Suppressor macrophage treated with lipopolysaccharide for 4 hours (primary cell): Measurements from ENCODE around the gene EMID1.
"Not testable (repeated sequence)": the region's sequence is repeated elsewhere in the genome, so short reads cannot be mapped to it uniquely, and the experiment has no call there.

Source experiments
- DNase-seq: peaks from one replicate; pipeline ENCODE4 v3.0.0-alpha.2; 2020

EMID1 gene

DNA sequence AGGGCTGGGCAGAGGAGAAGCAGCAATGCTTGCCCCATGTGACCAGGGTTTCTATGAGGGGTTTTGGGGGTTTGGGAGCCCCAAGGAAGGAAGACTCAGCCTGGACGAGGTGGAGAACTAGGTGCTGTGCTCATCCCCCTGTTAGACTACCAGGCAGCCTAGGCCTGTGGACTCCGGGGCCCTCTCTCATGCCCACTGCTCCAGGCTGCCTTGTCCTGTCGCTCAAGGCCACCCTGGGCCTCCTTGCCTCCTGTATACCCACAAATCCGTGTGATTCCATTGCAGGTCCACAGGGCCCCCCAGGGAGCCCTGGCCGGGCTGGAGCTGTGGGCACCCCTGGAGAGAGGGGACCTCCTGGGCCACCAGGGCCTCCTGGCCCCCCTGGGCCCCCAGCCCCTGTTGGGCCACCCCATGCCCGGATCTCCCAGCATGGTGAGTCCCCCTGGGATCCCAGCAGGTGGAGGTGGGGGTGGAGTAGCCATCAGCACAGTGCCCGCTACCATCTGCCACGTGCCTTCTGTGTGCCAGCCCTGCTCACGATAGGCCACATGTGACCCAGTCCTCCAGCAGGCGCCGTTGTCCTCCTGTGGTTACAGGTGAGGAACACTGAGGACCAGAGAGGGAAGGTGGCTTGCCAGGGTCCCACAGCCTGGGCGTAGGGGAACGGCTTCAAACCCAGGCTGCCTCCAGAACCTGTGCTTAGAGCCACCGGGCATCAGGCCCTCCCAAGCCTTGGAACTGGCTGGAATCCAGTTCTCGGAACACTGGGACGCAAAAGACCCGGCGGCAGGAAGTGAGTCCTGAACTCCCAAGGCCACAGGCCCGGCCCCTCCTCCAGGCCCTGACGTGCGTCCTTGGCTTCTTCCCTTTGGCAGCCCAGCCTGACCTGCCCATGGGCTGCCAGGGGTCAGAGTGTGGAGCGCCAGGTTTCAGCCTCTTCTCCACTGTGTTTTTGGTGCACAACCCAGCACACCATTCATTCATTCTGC, 26.6 kb downstream of the EMID1 start:
- DNase-seq = no peak

DNA sequence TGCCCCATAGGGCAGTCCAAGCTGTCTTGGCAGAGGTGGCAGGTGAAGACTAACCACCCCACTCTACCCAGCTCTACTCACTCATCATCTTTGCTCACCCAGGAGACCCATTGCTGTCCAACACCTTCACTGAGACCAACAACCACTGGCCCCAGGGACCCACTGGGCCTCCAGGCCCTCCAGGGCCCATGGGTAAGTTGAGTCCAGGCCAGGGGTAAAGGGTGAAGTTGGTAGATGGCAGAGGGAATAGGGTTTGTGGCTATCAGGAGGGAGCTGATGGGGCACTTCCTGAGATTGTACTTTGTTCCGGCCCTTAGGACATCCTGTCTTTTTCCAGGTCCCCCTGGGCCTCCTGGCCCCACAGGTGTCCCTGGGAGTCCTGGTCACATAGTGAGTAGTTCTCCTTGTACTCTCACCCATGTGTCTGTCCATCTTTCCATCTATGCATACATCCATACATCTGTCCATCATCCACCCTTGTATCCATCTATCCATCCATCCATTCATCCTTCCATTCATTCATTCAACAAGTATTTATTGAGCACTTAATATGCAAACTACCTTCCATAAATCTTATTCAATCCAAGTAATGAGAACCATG, 27.7 kb downstream of the EMID1 start:
- no peak for DNase-seq

DNA sequence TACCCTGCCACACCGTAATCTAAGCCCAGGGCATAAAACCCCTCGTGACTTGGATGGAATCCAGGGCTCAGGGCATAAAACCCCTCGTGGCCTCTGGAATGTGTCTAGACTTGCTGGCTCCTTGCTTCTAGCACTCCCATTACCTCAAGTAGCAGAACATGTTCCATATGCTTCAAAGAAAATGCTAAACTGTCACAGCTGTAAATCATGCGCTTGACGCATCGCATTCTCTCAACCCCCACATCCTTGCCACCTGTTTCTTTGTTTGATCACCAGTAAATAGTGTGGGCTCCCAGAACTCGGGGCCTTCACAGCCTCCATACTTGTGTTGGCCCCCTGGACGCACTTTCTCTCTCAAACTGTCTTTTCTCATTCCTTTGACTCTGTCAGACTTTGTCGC, 34.8 kb downstream of the EMID1 start:
- not testable (repeated sequence) for DNase-seq

DNA sequence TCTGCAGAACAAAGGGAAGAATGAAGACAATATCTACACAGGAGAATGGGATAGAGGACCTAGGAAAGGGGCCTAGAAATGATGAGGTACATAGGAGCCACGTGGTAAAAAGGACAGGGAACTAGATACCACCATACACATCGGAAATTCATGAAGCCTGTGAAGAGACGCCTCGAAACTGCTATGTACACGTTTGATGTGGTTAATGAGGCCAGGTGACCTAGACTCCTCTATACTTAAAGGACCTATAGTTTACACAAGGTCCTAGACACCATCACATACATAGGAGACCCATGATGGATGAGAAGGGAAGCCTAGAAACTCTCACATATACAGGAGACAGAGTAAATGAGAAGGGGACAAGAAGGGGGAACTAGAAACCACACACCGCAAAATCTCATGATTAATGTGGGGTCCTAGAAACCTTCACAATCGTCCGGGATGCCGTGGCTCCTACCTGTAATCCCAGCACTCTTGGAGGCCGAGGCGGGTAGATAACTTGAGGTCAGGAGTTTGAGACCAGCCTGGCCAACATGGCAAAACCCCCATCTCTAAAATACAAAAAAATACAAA, 38.3 kb downstream of the EMID1 start:
- DNase-seq = no peak

DNA sequence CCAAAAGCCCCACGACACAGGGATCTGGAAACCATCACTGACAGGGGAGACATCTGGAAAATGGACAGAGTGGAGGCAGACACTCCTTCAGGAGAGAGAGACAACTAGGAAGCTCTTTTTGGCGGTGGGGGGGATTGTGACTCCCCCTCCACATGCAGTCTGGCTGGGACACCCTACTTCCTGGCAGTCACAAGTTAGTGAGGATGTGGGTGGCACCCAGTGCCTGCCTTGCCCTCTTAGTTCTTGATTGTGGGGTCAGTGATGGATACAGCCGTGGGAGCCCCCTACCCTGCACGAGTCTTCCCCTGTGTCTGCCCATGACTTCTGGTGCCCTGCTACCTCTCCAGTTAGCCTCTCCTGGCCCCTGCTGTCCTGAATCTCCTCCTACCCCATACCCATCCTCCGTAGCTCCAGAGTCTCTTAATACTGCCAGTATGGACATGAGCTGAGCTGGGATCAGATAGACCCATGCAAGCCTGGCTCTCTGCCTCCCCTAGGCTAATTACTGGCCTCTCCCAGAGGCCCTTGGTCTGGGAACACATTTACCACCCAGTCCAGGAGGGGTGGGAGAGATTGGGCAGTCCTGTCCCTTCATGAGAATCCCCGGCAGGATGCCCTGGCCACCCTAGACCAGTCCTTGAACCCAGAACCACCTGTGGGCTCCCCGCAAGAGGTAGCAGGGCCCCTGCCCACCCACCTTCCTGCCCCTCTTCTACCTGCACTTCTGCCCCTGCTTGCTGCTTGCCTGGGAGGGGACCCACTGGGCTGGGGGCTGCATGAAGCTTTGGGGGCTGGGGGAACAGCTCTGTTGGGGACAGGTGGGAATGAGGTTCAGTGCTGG, 39.3 kb downstream of the EMID1 start:
- no peak for DNase-seq

DNA sequence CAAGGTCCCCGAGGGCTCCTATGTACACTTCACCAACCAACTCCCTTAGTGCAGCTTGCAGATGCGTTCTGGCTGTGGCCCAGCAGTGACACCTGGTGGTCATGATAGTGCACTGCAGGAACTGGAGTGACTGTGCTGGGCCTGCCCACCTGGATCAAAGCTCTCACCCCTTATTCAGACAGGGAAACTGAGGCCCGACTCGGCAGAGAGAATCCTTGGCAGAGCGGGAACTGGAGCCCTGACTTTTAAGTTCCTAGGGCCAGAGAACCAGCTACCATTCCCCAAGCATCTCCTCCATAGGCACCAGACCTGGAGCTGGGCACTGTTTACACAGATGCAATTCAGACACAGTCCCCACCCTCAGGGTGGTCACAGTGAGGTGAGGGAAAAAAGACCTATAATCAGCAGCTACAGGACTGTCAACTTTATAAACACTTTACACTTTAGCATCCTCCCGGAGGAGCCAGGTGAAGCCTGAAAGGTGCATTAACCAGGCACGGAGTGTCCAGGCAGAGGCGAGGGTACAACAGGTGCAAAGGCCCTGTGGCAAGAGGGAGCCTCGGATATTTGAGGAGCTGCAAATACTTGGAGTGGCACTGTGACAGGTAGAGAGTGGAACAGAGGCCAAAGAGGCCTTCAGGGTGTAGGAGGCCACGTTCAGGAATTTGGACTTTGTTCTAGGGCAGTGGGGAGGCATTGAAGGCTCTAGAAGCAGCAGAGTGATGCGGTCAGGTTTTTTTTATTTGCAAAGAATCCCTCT, 40.1 kb downstream of the EMID1 start:
- DNase-seq = peak; percentile 71

DNA sequence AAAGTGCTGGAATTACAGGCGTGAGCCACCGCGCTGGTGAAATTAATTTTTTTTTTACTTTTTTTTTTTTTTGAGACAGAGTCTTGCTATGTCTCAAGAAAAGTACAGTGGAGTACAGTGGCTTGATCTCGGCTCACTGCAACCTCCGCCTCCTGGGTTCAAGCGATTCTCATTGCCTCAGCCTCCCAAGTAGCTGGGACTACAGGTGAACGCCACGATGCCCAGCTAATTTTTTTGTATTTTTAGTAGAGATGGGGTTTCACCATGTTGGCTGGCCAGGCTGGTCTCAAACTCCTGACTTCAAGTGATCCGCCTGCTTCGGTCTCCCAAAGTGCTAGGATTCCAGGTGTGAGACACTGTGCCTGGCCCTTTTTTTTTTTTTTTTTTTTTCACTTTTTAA, 42.2 kb downstream of the EMID1 start:
- not testable (repeated sequence) for DNase-seq

DNA sequence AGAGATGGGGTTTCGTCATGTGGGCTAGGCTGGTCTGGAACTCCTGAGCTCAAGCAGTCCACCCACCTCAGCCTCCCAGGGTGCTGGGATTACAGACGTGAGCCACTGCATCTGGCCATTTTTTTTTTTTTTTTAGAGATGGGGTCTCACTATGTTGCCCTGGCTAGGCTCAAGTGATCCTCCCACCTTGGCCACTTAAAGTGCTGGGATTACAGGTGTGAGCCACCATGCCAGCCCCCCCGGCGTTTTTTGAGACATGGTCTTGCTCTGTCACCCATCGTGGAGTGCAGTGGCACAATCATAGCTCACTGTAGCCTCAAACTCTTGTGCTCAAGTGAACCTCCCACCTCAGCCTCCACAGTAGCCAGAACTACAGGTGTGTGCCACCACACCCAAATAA, 45.6 kb downstream of the EMID1 start:
- no peak for DNase-seq

DNA sequence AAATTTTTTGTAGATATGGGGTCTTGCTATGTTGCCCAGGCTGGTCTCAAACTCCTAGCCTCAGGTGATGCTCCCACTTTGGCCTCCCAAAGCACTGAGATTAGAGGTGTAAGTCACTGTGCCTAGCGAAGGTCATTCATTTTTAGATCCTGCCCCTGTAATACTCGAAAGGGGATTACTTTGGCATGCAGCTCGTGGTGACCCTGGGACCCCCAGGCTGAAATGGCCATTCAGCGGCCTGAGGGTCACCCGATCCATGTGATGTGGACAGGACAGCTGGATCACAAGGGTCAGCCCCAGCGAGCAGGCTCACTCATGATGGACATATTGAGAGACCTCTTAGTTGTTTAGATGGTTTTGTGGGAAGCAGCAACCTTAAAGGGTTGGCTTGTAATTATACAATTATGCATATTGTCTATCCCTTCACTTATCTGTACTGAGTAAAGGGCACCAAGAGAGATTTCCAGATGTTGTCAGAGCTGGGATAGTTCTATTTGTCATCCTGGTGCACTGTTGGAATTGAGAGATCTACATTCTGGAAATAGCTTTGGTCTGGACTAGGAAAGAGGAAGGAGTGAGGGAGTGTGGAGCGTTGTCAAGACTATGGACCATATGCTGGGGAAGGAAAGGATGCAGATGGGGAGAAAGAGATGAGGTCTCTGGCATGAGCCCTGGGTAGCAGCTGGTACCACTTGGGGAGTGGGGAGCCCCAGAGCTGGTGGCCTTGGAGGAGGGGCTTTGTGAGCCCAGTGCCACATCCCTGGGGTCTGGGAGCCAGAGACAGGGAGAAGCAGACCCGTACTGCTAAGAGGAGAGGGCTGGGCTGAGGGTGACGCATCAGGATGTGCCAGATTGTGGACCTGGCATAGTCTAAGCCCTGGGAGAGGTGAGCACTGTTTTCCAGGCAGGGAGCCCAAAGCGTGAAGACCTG, 46.5 kb downstream of the EMID1 start:
- no peak for DNase-seq

DNA sequence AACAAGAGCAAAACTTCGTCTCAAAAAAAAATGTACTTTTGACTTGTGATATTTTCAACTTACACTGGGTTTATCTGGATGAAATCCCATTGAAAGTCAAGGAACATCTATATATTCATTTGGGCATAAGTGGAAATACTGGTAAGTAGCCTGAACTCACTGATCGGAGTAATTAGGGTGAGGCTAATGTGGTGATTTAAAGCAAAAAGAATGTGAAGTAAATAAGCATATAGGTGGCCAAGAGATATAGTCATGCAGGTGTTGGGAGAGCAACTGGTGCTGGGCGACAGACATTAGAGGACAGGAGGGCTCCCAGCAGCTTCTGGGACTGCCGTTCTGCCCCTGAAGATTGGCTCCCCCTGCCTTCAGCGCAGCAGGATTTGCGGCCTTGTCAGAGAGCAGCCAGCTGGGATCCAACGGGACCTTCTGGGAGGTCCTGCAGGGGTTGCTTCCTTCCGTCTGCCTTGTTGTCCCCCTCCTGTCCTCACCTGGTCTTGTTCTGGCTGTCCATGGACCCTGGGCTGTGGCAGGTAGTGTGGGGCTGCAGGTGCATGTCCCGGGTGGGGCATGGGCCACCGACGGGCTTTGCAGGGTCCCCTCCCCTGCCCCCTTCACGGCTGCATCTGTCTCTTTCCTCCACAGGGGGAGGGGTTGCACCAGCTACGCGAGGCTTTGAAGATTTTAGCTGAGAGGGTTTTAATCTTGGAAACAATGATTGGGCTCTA, 48.0 kb downstream of the EMID1 start:
- DNase-seq = no peak

DNA sequence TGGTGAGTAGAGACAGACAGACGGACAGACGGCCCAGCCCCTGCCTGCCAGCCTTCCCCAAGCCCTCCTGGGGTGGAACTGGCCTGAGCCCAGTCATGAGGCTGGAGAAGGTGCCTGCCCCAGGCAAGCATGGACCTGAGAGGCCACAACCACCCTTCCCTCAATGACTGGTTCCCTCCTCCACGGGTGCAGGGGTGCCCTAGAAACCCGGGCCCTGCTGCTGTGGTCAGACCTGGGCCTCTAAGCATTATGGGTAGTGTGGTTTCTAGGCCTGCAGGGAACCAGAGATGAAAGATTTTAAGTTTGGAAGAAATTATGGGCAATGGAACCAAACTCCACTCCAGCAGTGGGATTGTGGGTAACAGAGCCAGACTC, 48.6 kb downstream of the EMID1 start:
- no peak for DNase-seq

DNA sequence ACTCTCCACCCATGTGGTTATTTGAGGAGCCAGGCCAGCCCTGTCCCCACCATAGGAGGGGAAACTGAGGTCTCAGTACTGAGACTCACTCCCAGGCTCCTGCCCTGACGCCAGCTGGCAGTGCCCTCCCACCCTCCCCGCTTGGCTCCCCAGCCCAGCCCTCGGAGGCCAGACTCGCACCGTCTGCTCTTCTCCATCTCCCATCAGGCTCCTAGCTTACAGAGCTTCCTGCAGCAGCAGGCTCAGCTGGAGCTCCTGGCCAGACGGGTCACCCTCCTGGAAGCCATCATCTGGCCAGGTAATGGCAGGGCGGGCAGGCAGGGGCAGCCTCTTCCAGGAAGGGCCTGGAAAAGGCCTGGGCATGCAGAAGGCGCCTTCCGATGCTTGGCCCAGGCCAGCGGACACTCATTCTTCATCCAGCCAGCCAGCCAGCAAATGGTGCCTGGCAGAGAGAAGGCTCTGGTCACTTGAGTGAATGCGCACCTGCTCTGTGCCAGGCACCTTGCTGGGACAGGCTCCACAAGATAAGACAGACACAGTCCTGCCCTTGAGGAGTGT, 49.4 kb downstream of the EMID1 start:
- no peak for DNase-seq

DNA sequence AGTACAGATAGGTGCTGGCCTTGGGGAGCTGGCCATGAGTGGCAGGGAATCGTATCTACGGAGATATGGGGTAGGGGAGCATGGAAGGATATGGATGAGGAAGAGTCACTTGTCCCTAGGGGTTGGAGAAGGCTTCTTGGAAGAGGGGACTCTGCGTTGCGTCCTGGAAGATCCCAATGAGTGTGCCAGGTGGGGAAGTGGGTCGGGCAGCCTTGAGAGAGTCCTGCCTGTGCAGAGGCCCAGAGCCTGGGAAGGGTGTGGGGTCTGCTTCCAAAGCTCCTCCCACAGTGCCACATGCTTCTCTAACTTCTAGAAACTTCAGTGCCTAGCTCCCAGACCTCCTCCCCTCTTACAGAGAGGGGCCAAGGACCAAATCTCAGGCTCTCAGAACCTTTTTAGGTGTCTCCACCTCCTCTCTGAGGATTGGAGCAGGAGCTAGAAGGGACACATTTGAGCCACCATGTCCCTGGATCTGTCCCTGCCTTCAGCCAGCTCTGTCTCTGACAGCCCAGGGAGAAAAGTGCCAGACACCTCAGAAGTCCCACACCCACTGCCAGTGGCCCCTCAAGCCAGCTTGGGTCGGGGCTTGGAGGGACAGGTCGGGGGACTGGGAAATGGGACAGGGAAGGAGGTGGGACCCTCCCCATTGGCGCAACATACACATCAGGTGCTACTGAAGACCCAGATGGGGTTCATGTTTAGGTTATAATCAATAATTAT, 51.1 kb downstream of the EMID1 start:
- no peak for DNase-seq

DNA sequence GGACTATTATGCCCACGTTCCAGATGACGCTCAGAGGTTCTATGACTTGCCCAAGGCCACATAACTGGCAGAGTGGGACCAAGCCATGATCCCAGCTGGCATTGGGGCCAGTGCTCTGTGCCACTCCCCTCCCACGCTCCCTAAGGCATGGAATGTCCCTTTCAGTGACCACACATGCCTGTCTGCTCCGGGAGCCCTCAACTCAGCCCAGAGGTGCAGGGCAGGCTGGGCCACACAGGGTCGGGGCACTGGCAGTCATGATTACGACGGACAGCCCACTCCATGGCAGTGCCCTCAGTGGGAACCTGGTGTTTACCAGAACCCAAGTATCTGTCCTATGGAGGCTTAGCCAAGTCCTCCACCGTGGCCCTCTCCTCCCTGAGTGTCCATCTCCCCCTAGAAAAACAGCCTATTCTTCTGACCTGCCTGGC, 52.1 kb downstream of the EMID1 start:
- no peak for DNase-seq

DNA sequence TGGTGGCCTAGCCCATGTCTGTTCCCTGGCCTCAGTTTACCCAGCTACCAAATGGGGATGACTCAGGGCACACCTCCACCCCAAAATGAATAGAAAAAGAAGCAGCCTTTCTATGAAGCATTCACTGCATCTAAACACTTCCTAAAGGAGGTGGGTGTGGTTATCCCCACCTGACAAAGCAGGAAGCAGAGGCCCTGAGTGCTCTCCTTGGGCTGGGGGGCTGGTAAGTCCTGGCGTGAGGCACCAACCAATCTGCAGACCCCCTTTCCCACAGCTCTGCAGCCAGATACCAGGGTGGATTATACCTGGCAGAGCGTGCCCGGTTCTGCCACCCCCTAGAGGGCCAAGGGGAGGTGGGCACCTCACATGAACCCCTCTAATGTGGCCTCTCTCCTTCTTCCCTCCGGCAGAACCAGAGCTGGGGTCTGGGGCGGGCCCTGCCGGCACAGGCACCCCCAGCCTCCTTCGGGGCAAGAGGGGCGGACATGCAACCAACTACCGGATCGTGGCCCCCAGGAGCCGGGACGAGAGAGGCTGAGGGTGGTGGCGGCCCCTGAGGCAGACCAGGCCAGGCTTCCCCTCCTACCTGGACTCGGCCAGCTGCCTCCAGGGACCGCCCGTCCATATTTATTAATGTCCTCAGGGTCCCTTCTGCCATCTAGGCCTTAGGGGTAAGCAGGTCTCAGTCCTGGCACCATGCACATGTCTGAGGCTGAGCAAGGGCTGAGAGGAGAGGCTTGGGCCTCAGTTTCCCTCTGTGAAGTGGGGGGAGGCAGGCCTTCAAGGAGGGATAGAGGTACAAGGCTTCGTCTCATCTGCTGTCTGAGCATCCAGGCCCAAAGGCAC, 52.9 kb downstream of the EMID1 start:
- DNase-seq = no peak

DNA sequence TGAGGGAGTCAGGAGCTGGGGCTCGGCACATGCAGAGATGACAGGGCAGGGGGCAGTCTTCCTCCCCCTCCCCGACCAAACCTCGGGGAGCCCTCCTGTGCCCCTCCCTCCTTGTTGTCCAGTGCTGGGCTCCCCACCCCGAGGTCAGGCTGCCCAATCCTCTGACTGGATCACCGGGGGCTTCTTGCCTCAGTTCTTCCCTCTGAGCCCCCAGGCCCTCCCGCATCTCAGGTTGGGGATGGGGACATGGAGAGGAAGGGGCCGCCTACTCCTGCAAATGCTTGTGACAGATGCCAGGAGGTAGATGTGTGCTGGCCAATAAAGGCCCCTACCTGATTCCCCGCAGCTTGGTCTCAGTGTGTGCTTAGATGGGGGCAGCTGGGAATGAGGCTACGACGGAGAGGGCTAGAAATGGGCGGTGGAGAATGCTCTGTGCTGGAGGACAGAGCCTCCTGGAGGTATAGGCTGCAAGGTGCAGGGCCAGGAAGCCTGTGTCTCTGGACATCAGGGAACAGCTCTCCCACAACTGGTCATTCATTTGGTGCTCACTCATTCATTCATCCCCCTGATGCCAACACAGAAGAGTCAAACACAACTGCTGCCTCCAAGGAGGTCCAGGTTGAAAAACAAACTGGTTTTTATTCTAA, 53.7 kb downstream of the EMID1 start:
- DNase-seq = no peak

DNA sequence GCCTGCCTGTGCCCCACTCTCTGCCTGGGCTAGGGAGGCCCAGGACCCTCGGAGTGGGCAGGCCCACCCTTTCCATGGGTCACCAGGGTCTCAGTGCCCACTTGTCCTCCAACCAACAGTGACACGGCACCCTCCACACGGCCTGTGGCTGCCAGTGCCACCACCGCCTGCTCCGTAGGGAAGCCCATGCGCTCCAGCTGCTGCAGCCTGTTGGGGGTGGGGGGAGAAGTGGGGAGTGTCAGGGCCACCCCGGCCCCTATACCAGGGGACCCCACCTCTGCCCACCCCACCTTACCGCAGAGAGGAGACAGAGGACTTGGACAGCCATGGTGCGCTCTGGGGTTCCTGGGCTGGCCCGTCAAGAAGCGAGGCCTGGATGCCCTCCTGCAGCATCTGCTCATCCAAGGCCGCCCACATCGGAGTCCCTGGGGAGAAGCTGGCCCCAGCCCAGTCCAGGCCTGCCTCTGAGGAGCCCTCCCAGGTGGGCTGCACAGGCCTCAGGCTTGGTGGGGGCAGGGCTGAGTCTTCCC, 54.4 kb downstream of the EMID1 start:
- DNase-seq = no peak
